HCT116 (cell line): Measurements from ENCODE around the gene GOLPH3L. TPM values are rescaled to one million over a fixed set of nuclear protein-coding genes. Genes with fewer than 3 reads are reported as not detected.

Experiments
- ATAC-seq: fragments of 200-7000 bp; cut with Tn5 transposase; 2 replicates; pipeline ENCODE4 v1.9.1; 2020; ENCODE audit warnings: mild to moderate bottlenecking, moderate library complexity
- BruUV-seq: library from RNA; stranded (reverse); fragments of 400-500 nt; replicated peaks from 2 replicates; lab custom pipeline; 2021; lab: Mats Ljungman, UMichigan
- CTCF ChIA-PET: fragments of 300-600 bp; sonication (Branson Sonifier 250); formaldehyde crosslinking; loops from one replicate; lab custom pipeline; 2021; ENCODE audit warnings: antibody characterized with exemption; lab: Charles Lee
- POLR2A ChIA-PET: fragments of 300-600, 350-600 bp; sonication (Branson Sonifier 250); formaldehyde crosslinking; loops from one replicate; lab custom pipeline; 2021; ENCODE audit warnings: antibody characterized with exemption; lab: Charles Lee
- RAD21 ChIA-PET, 2 experiments: fragments of 300-600 bp; sonication (Branson Sonifier 250); formaldehyde crosslinking; loops; one replicate each; lab custom pipeline; 2023; ENCODE audit warnings: low total read pairs in 2 of 2; ENCODE audit not compliant: uncharacterized antibody in 2 of 2, unreplicated experiment in 2 of 2, low non-redundant PET in 1 of 2; lab: Charles Lee
- DNase-seq: peaks from one replicate; pipeline ENCODE4 v3.0.0-alpha.2; 2010; ENCODE audit warnings: low read depth, low spot score
- H2AFZ ChIP-seq: fragments of 200-600 bp; shearing (Covaris generic), sonication (generic); 2 replicates; pipeline ENCODE4 v1.6.1; 2017; ENCODE audit warnings: low read depth, mixed run types, mixed read lengths, antibody characterized with exemption, low read length; ENCODE audit not compliant: poor library complexity, severe bottlenecking
- H3K27ac ChIP-seq: 2 replicates; pipeline ENCODE4 v1.5.1; 2012; ENCODE audit warnings: low read depth, low read length
- H3K27me3 ChIP-seq: fragments of 200-600 bp; sonication (generic); 2 replicates; pipeline ENCODE4 v1.6.1; 2016; ENCODE audit warnings: mixed run types, low read length, mixed read lengths; ENCODE audit not compliant: insufficient read depth
- H3K36me3 ChIP-seq, 2 experiments: fragments of 200-500 bp in 1 of 2; fragments of 200-600 bp in 1 of 2; sonication (Bioruptor generic) in 1 of 2; sonication (generic) in 1 of 2; 2 replicates each; pipeline versions ENCODE4 v1.5.1 to v1.6.1; 2014 to 2016; ENCODE audit warnings: low read length in 2 of 2, inconsistent platforms in 1 of 2, mixed read lengths in 1 of 2, mixed run types in 1 of 2; ENCODE audit not compliant: insufficient read depth in 2 of 2, control insufficient read depth in 1 of 2
- H3K4me1 ChIP-seq, 2 experiments: fragments of 200-600 bp in 1 of 2; sonication (generic) in 1 of 2; 2 replicates each; pipeline versions ENCODE4 v1.5.1 to v1.6.1; 2012 to 2017; ENCODE audit warnings: low read length in 2 of 2, inconsistent platforms in 1 of 2, mild to moderate bottlenecking in 1 of 2, mixed read lengths in 1 of 2, mixed run types in 1 of 2, moderate library complexity in 1 of 2; ENCODE audit not compliant: insufficient read depth in 2 of 2, control insufficient read depth in 1 of 2
- H3K4me2 ChIP-seq: fragments of 200-600 bp; sonication (generic); 2 replicates; pipeline ENCODE4 v1.6.1; 2017; ENCODE audit warnings: mixed run types, low read length, mixed read lengths
- H3K4me3 ChIP-seq, 2 experiments: fragments of 200-600 bp in 1 of 2; sonication (generic) in 1 of 2; replicated peaks in 1 of 2; 2 replicates each; pipeline ENCODE4 v1.5.1; 2011 to 2016; ENCODE audit warnings: low read length in 2 of 2, control low read depth in 1 of 2, low read depth in 1 of 2, mild to moderate bottlenecking in 1 of 2, mixed read lengths in 1 of 2, mixed run types in 1 of 2
- H3K79me2 ChIP-seq: fragments of 200-600 bp; sonication (generic); 2 replicates; pipeline ENCODE4 v1.6.1; 2017; ENCODE audit warnings: mild to moderate bottlenecking, mixed run types, low read length, moderate library complexity, mixed read lengths; ENCODE audit not compliant: insufficient read depth
- H3K9ac ChIP-seq: fragments of 200-600 bp; sonication (generic); 2 replicates; pipeline ENCODE4 v1.6.1; 2016; ENCODE audit warnings: low read length, mixed read lengths
- H3K9me2 ChIP-seq: fragments of 200-600 bp; sonication (generic), shearing (Covaris generic); 2 replicates; pipeline ENCODE4 v1.6.1; 2017; ENCODE audit warnings: mixed run types, mild to moderate bottlenecking, moderate library complexity; ENCODE audit not compliant: insufficient read depth
- H3K9me3 ChIP-seq, 2 experiments: fragments of 200-500 bp in 1 of 2; fragments of 200-600 bp in 1 of 2; sonication (Bioruptor generic) in 1 of 2; sonication (generic) in 1 of 2; 2 replicates each; pipeline ENCODE4 v1.6.1; 2014 to 2017; ENCODE audit warnings: low read length in 2 of 2, mixed read lengths in 2 of 2, inconsistent platforms in 1 of 2, low read depth in 1 of 2, mild to moderate bottlenecking in 1 of 2, mixed run types in 1 of 2, moderate library complexity in 1 of 2; ENCODE audit not compliant: control insufficient read depth in 1 of 2, insufficient read depth in 1 of 2
- H4K20me1 ChIP-seq: fragments of 200-600 bp; sonication (generic), shearing (Covaris generic); 2 replicates; pipeline ENCODE4 v1.6.1; 2017; ENCODE audit warnings: mixed run types, mild to moderate bottlenecking, moderate library complexity; ENCODE audit not compliant: insufficient read depth
- CEBPB ChIP-seq: IDR thresholded peaks from 2 replicates; pipeline ENCODE4 v1.6.1; 2012; ENCODE audit warnings: low read depth
- EGR1 ChIP-seq: IDR thresholded peaks from 2 replicates; pipeline ENCODE4 v1.6.1; 2012; ENCODE audit warnings: low read depth
- ELF1 ChIP-seq: IDR thresholded peaks from 2 replicates; pipeline ENCODE4 v1.6.1; 2012; ENCODE audit warnings: low read depth, borderline replicate concordance
- POLR2A ChIP-seq: IDR thresholded peaks from 2 replicates; pipeline ENCODE4 v1.7.0; 2011; ENCODE audit warnings: borderline replicate concordance; ENCODE audit not compliant: insufficient read depth, insufficient read length; ENCODE audit errors: extremely low read depth
- POLR2AphosphoS5 ChIP-seq: IDR thresholded peaks from 2 replicates; pipeline ENCODE4 v1.6.1; 2011; ENCODE audit warnings: mild to moderate bottlenecking, low read depth, low read length, moderate library complexity
- RAD21 ChIP-seq: IDR thresholded peaks from 2 replicates; pipeline ENCODE4 v1.6.1; 2012; ENCODE audit warnings: low read depth, mild to moderate bottlenecking
- SIN3A ChIP-seq: IDR thresholded peaks from 2 replicates; pipeline ENCODE4 v1.6.1; 2012; ENCODE audit warnings: low read depth
- SP1 ChIP-seq: IDR thresholded peaks from 2 replicates; pipeline ENCODE4 v1.6.1; 2012; ENCODE audit warnings: low read depth
- SRF ChIP-seq: IDR thresholded peaks from 2 replicates; pipeline ENCODE4 v1.6.1; 2012; ENCODE audit warnings: low read depth
- TCF7L2 ChIP-seq: IDR thresholded peaks from 2 replicates; pipeline ENCODE4 v1.7.0; 2011; ENCODE audit warnings: borderline replicate concordance, inconsistent platforms; ENCODE audit not compliant: insufficient read depth, insufficient read length; ENCODE audit errors: extremely low read depth
- YY1 ChIP-seq: IDR thresholded peaks from 2 replicates; pipeline ENCODE4 v1.6.1; 2011; ENCODE audit warnings: low read length, low read depth, moderate library complexity, mild to moderate bottlenecking; ENCODE audit not compliant: insufficient replicate concordance; ENCODE audit errors: extremely low read depth
- ZNF274 ChIP-seq: fragments of 200-500 bp; sonication (Bioruptor generic); IDR thresholded peaks from 2 replicates; pipeline ENCODE4 v1.6.1; 2014; ENCODE audit warnings: mild to moderate bottlenecking, low read depth, low read length, inconsistent platforms
- intact Hi-C: fragments of 100-400 bp; cut with micrococcal nuclease; formaldehyde crosslinking; loops from 2 replicates; pipeline ENCODE4 v1.10.0; 2022
- total RNA-seq: library from RNA; stranded (reverse); gene quantifications from one replicate; pipeline ENCODE4 v1.2.1, GENCODE V29; 2021; ENCODE audit not compliant: unreplicated experiment
- TF ChIP-seq, protein P1 (sequence below): IDR thresholded peaks from 2 replicates; pipeline ENCODE4 v1.6.1; 2011; ENCODE audit warnings: mild to moderate bottlenecking, low read length, moderate library complexity; ENCODE audit not compliant: insufficient replicate concordance; ENCODE audit errors: extremely low read depth
- TF ChIP-seq, protein P2 (sequence below), 3 experiments: fragments of 200-600 bp in 1 of 3; sonication (generic) in 1 of 3; IDR thresholded peaks in 2 of 3; conservative IDR thresholded peaks in 1 of 3; 2 replicates each; pipeline ENCODE4 v1.5.1; 2012 to 2017; ENCODE audit warnings: low read depth in 2 of 3, low read length in 2 of 3, antibody characterized with exemption in 1 of 3, borderline replicate concordance in 1 of 3, control low read depth in 1 of 3, mild to moderate bottlenecking in 1 of 3, mixed read lengths in 1 of 3, mixed run types in 1 of 3, moderate library complexity in 1 of 3; ENCODE audit not compliant: insufficient read depth in 1 of 3
- TF ChIP-seq, protein P3 (sequence below): IDR thresholded peaks from 2 replicates; pipeline ENCODE4 v1.6.1; 2012; ENCODE audit warnings: low read depth
- TF ChIP-seq, protein P4 (sequence below): IDR thresholded peaks from 2 replicates; pipeline ENCODE4 v1.6.1; 2012

GOLPH3L gene
- total RNA-seq, 1 experiment from 2014 or later: 28.0 TPM

DNA sequence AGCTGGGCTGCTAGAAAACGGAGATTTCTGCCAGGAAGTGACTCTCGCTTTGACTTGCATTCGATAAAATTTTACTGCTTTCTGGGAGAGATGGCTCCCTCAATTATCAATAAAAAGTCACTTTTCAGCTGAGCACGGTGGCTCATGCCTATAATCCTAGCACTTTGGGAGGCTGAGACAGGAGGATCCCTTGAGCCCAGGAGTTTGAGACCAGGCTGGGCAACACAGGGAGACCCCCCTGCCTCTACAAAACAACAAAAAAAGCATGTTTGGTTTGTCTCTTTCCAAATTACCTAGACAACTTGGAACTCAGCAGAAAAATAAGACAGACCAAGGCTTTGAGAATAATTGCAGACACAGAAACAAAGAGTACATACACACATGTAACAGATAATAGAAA is 54.7 kb downstream of the GOLPH3L start:
- BruUV-seq: no TSS peak
- H3K4me2 ChIP-seq: no peak overlapping the region

More for the DNA sequence above, 54.7 kb downstream of the GOLPH3L start:
- no peak overlapping the region for H2AFZ ChIP-seq
- TF ChIP-seq, protein P1, sequence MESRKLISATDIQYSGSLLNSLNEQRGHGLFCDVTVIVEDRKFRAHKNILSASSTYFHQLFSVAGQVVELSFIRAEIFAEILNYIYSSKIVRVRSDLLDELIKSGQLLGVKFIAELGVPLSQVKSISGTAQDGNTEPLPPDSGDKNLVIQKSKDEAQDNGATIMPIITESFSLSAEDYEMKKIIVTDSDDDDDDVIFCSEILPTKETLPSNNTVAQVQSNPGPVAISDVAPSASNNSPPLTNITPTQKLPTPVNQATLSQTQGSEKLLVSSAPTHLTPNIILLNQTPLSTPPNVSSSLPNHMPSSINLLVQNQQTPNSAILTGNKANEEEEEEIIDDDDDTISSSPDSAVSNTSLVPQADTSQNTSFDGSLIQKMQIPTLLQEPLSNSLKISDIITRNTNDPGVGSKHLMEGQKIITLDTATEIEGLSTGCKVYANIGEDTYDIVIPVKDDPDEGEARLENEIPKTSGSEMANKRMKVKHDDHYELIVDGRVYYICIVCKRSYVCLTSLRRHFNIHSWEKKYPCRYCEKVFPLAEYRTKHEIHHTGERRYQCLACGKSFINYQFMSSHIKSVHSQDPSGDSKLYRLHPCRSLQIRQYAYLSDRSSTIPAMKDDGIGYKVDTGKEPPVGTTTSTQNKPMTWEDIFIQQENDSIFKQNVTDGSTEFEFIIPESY: no peak
- TF ChIP-seq RAD21 (no peak), EGR1 (no peak), SRF (no peak), YY1 (no peak), ELF1 (no peak), SP1 (no peak), ZNF274 (no peak), SIN3A (no peak), TCF7L2 (no peak), CEBPB (no peak), POLR2A (no peak), POLR2AphosphoS5 (no peak)
- TF ChIP-seq, protein P2, sequence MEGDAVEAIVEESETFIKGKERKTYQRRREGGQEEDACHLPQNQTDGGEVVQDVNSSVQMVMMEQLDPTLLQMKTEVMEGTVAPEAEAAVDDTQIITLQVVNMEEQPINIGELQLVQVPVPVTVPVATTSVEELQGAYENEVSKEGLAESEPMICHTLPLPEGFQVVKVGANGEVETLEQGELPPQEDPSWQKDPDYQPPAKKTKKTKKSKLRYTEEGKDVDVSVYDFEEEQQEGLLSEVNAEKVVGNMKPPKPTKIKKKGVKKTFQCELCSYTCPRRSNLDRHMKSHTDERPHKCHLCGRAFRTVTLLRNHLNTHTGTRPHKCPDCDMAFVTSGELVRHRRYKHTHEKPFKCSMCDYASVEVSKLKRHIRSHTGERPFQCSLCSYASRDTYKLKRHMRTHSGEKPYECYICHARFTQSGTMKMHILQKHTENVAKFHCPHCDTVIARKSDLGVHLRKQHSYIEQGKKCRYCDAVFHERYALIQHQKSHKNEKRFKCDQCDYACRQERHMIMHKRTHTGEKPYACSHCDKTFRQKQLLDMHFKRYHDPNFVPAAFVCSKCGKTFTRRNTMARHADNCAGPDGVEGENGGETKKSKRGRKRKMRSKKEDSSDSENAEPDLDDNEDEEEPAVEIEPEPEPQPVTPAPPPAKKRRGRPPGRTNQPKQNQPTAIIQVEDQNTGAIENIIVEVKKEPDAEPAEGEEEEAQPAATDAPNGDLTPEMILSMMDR (IDR thresholded peaks at IDR 0.05 in 2 of 3, conservative IDR thresholded peaks at IDR 0.05 in 1 of 3; ENCODE audit: borderline replicate concordance in 1 of 3, insufficient read depth in 1 of 3, low read depth in 2 of 3, low read length in 2 of 3): no peak
- TF ChIP-seq, protein P3, sequence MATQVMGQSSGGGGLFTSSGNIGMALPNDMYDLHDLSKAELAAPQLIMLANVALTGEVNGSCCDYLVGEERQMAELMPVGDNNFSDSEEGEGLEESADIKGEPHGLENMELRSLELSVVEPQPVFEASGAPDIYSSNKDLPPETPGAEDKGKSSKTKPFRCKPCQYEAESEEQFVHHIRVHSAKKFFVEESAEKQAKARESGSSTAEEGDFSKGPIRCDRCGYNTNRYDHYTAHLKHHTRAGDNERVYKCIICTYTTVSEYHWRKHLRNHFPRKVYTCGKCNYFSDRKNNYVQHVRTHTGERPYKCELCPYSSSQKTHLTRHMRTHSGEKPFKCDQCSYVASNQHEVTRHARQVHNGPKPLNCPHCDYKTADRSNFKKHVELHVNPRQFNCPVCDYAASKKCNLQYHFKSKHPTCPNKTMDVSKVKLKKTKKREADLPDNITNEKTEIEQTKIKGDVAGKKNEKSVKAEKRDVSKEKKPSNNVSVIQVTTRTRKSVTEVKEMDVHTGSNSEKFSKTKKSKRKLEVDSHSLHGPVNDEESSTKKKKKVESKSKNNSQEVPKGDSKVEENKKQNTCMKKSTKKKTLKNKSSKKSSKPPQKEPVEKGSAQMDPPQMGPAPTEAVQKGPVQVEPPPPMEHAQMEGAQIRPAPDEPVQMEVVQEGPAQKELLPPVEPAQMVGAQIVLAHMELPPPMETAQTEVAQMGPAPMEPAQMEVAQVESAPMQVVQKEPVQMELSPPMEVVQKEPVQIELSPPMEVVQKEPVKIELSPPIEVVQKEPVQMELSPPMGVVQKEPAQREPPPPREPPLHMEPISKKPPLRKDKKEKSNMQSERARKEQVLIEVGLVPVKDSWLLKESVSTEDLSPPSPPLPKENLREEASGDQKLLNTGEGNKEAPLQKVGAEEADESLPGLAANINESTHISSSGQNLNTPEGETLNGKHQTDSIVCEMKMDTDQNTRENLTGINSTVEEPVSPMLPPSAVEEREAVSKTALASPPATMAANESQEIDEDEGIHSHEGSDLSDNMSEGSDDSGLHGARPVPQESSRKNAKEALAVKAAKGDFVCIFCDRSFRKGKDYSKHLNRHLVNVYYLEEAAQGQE: no peak
- TF ChIP-seq, protein P4, sequence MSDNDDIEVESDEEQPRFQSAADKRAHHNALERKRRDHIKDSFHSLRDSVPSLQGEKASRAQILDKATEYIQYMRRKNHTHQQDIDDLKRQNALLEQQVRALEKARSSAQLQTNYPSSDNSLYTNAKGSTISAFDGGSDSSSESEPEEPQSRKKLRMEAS: no peak
- TF ChIP-seq, all 23 proteins: peak for 0
- Histone ChIP-seq H3K9me3 (no peaks in the 10 kb centered on the region), H4K20me1 (no peaks in the 10 kb centered on the region), H3K9ac (no peak overlapping the region), H3K27ac (no peak overlapping the region), H3K9me2 (no peaks in the 10 kb centered on the region), H3K4me3 (no peak overlapping the region), H3K36me3 (peaks cover 0 to 4% of the 10 kb centered on the region in 2 experiments; a peak in 1 of 4 replicates), H3K79me2 (no peaks in the 10 kb centered on the region), H3K4me1 (no peaks in the 10 kb centered on the region), H3K27me3 (no peaks in the 10 kb centered on the region)
- CTCF ChIA-PET: no interaction called here
- RAD21 ChIA-PET: no interaction called here
- DNase-seq (no peak), ATAC-seq (no peak)
- intact Hi-C loops: no loop called here
- POLR2A ChIA-PET: interaction anchor here (0.8 kb wide), 1 partner anchor 13 kb away, joined by 3 read pairs; the partner anchor contains the start of gene ENSA
